HG03135 (cell line): ENCODE results near the gene DUS1L.
"Not testable (repeated sequence)": the region's sequence is repeated elsewhere in the genome, so short reads cannot be mapped to it uniquely, and the experiment has no call there.

Experiments used
- ATAC-seq: cut with Tn5 transposase; IDR thresholded peaks from one replicate; pipeline ENCODE4 v1.9.1; 2021; ENCODE audit warnings: mild to moderate bottlenecking, moderate library complexity; ENCODE audit not compliant: unreplicated experiment

The DUS1L gene

GRCh38 chr17:82046903-82047302, 18.7 kb downstream of the DUS1L start:
- ATAC-seq = no peak

DNA sequence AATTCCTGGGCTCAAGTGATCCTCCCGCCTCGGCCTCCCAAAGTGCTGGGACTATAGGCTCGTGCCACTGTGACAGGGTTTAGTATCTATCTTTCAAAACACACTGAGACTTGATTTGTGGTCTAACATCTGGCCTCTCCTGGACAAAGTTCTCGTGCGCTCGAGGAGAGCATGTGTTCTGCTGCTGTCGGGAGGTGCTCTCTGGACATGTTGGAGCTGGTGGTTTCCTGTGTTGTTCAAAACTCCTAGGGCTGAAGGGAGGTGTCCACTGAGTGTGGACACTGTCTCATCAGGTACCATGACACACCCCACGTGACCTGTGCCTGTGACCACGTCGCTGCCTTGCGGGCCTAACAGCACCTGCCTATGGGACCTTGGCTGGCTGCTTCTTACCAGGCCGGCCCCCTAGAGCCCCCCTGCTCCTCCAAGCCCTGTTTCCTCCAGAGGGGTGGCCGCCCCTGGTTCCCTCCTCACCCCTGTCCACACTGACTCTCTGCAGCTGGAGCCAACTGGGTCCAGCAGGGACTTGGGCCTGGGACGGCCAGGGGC, 19.6 kb downstream of the DUS1L start:
- ATAC-seq = no peak

GRCh38 chr17:82043507-82043906, 22.1 kb downstream of the DUS1L start:
- ATAC-seq = no peak

GRCh38 chr17:82042649-82043048, 23.0 kb downstream of the DUS1L start:
- no peak for ATAC-seq

DNA sequence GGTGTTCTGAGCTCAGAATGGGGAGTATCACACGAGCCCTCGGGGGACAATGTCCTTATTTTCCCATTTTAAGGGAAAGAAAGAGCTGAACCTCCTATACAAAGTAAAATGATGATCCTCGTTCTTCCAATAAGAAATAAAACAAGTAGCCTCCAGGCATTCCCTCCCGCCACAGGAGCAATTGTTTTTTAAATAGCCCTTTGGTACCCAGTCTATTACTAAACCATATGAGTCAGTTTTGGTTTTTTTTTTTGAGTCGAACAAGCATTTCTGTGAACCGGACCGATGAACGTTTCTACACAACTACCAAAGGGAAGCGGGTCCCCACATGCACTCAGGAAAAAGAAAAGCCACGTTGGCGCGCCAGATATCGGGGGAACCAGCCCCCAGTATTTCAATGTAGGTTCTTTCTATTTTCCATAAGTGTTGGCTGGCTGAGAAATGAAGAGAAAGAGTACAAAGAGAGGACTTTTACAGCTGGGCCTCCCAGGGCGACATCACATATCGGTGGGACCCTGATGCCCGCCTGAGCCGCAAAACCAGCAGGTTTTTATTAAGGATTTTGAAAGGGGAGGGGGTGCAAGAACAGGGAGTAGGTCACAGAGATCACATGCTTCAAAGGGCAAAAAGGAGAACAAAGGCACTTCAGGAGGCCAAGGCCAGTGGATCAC, 24.3 kb downstream of the DUS1L start:
- no peak for ATAC-seq

DNA sequence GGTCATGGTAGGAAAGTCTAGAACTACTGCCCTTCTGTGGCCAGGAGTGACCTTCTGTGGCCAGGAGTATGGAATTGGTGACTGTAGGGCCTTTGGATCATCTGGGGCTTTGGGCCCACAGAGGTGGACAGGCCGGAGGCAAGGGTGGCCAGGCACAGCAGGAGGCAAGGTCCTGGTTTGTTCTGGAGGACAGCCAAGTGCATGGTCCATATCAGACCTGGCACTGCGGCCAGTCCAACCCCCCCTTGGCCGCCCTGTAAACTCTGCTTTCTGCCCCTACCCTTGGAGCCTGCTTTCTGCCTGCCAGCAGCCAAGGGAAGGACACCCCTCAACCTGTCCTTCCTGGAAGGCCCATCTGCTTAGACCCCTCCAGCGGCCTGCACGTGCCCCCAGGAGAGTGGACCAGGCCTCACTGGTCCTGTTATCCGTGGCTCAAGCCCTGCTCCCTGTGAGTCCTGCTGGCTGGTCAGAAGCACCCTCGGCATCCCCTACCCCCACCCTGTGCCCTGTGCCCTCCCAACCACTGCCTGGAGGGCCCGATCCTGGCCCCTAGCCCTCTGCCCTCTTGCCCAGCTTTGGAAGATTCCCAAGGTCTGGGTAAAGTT, 25.8 kb downstream of the DUS1L start:
- ATAC-seq = no peak

DNA sequence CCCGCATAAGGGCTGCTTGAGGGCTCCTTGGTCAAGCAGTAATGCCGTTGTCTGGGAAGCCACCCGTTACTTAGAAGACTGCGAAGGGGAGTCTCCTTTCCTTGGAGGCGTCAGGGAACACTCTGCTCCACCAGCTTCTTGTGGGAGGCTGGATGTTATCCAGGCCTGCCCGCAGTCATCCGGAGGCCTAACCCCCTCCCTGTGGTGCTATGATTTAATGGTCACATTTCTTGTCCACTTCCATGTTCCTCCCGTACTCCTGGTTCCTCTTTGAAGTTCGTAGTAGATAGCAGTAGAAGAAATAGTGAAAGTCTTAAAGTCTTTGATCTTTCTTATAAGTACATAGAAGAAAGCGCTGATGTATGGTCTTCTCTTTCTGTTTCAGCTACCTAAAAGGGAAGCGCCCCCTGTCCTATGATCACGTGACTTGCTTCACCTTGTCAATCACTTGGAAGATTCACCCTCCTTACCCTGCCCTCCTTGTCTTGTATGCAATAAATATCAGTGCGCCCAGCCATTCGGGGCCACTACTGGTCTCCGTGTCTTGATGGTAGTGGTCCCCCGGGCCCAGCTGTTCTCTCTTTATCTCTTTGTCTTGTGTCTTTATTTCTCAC, 26.7 kb downstream of the DUS1L start:
- not testable (repeated sequence) for ATAC-seq

DNA sequence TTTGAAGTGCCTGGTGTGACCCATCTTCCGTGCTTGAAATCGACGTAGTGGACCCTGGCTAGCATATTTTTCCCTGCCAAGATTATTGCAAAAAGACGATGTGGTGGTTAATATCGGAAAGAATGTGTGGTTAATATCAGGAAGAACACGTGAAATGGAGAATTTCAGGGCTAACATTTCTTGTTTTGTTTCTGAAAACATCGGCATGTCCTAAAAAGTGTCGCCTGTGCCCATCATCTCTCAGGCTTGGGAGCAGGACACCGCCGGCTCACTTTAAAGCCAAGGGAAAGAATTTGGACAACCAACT, 27.8 kb downstream of the DUS1L start:
- no peak for ATAC-seq

DNA sequence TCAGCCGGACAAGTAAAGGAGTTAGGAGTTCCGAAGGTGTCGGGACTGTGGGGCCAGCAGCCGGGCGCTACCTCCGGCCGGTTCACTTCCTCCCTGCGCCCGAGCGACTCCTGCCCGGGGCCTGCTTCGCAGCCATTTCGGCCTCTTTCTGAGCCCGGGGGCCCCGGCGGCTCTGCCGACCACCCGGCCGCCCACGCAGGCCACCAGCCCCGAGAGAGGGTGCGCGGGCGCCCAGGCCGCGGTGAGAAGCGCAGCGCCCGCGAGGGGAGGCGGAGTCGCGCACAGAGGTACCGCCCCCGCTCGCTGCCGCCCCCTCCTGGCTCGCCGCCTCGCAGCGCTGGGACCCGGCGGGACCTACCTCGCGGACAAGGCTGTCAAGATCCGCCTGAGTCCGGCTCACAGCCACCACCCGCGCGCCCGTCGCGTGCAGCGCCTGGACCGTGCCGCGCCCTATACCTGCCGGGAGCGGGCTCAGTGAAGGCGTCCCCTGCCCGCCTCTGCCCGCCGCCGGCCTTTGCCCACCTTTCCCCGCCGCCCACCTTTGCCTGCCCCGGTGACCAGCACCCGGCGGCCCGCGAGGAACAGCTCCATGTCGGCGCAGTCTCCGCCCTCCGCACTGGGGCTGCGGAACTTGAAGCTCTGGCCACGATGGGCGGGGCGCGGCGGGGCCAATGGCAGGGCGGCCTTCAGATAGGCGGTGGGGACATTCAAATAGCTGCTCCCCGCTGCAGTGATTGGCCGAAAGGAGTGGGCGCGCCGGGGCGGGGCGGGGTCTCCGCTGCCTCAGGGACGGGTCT, 28.3 kb downstream of the DUS1L start, which contains the start of gene DCXR:
Gene DCXR (minus strand): TSS at position 606 of the 797 bp plus-strand sequence. CDS start 15 bp downstream, at position 591.
- peak; percentile 86 for ATAC-seq

GRCh38 chr17:82036634-82037091, 28.9 kb downstream of the DUS1L start:
- ATAC-seq = no peak

DNA sequence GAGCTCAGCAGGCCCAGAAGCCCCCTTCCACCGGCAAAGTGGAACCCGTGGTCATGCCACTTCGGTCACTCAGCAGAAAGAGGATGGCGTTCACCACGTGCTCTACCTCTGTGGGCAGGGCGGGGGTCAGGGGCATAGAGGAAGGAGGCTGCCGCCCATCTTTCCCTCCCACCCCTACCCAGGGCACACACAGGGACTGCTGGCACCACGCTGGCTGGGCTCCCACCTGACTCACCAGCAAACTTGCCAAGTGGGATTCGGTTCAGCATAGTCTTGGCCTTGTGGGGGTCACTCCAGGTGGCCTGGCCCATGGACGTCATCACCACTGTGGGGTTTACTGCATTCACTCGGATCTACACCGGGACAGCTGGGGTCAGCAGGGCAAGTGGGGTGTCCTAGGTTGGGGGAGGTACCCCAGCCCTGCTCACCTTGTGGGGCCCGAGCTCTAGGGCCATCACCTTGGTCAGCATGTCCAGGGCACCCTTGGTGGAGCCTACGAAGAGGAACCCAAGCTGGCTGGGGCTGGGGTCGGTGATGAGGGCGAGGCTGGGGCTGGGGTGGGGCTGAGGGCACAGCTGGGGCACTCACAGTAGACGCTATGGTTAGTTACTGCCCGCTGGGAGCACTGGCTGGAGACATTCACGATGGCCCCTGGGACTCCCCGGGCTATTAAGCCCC, 29.5 kb downstream of the DUS1L start:
- ATAC-seq = no peak

- no peak for ATAC-seq
Observed at GRCh38 chr17:82035488-82035887, 30.1 kb downstream of the DUS1L start.

DNA sequence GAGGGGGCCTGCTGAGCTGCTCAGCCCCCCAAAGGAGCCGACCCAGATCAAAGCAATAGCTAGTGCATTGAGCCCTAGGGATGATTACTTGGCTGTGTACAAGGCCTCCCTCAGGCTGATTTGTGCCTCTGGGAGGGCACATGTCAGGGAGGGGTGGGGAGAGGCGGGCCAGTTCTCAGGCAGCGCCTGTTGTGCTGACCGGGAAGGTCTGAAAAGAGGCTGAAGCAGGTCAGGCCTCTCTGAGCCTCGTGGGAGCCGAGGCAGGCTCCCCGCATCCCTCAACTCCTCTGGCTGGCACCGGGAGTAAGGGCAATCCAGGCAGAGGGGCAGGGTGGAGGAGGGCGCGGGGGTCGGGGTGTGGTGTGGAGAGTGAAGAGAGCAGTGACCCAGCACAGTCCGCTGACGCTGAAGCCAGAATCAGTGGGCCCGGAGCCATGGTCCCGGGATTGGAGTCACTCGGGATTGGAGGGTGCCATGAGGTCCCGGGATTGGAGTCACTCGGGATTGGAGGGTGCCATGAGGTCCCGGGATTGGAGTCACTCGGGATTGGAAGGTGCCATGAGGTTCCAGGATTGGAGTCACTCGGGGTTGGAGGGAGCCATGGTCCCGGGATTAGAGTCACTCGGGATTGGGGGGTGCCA, 31.1 kb downstream of the DUS1L start:
- no peak for ATAC-seq

DNA sequence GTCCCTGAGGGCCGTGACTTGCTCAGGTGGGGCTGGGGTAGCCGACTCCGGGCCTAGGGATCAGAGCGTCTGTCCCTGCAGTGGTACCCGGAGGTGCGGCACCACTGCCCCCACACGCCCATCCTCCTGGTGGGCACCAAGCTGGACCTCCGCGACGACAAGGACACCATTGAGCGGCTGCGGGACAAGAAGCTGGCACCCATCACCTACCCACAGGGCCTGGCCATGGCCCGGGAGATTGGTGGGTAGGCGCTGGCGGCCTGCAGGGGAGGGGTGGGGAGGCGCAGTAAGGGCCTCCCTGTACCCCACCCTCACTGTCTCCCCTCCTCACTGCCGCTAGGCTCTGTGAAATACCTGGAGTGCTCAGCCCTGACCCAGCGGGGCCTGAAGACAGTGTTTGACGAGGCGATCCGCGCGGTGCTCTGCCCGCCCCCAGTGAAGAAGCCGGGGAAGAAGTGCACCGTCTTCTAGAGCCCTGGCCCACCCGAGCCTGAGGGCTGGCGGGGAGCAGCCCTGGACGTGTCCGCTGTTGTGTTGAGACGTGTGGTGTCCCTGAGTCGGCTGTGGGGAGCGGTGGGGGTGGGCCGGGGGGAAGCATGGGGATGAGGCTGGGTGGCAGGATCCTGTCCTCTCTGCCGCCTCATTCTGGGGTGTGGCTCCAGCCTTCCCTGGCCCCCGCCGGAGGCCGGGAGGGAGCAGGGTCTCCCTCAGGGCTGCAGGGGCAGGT, 32.1 kb downstream of the DUS1L start:
- ATAC-seq = no peak

- no peak for ATAC-seq
Observed at GRCh38 chr17:82031885-82032627, 33.5 kb downstream of the DUS1L start.

DNA sequence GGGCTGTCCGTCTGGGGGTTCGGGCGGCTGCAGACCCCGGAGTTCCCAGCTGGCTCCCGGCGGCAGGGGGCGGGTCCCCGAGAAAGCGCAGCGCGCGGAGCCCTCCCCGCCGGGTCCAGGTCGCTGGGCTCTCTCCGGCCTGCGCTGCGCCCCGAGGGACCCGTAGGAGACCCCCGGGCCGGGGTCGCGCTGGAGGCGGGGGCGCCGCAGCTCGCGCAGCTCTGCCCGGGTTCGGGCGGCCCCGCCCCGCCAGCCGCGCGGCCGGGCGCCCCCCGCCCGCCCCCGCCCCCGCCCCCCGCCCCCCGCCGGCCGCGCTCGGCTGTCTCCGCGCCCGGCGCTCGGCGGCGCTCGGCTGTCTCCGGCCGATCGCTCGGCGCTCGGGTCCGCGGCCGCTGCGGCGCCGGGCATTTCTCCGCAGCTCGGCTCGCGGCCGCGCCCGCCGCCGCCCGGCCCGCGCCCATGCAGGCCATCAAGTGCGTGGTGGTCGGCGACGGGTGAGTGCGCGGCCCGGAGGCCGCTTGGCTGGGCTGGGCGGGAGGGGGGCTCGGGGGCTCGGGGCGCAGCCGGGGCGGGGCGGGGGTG, 34.2 kb downstream of the DUS1L start, which contains the start of gene RAC3:
Gene RAC3 (plus strand): TSS at position 376 of the 582 bp plus-strand sequence. CDS start 84 bp downstream, at position 460.
- no peak for ATAC-seq

GRCh38 chr17:82030470-82031302, 34.9 kb downstream of the DUS1L start:
- peak; percentile 44 for ATAC-seq
